HG02759 (cell line): Measurements from ENCODE around the gene FRG1.
A peak's percentile ranks its signal among the peaks of the same experiment; 100 is the strongest.
"Not testable (repeated sequence)": the region's sequence is repeated elsewhere in the genome, so short reads cannot be mapped to it uniquely, and the experiment has no call there.

Source experiments
- ATAC-seq: cut with Tn5 transposase; IDR thresholded peaks from one replicate; pipeline ENCODE4 v1.9.1; 2021; ENCODE audit warnings: mild to moderate bottlenecking, moderate library complexity; ENCODE audit not compliant: unreplicated experiment

The FRG1 gene

GRCh38 chr4:189984661-189985060, 44.0 kb downstream of the FRG1 start:
- not testable (repeated sequence) for ATAC-seq

GRCh38 chr4:189985651-189986243, 45.1 kb downstream of the FRG1 start:
- ATAC-seq, result not testable (repeated sequence)

- ATAC-seq, result peak; percentile 63
Measured at GRCh38 chr4:189988877-189989431, 48.3 kb downstream of the FRG1 start.

GRCh38 chr4:189989941-189990340, 49.3 kb downstream of the FRG1 start:
- ATAC-seq, result not testable (repeated sequence)
